Liver (tissue), 9 donors: ENCODE results near the gene ATF7. TPM values are rescaled to one million over a fixed set of nuclear protein-coding genes. Genes with fewer than 3 reads are reported as not detected.

Experiments
- DNase-seq: peaks from one replicate; pipeline ENCODE4 v3.0.0-alpha.2; 2017; ENCODE audit warnings: low spot score
- H3K27ac ChIP-seq, 2 donors: one replicate each; pipeline ENCODE4 v1.7.0; 2013; ENCODE audit warnings: inconsistent platforms in 2 of 2, low read length in 2 of 2, control low read depth in 1 of 2, low read depth in 1 of 2, mild to moderate bottlenecking in 1 of 2
- H3K27me3 ChIP-seq, 4 donors: one replicate each; pipeline versions ENCODE4 v1.6.1 to v1.7.0; 2013; ENCODE audit warnings: low read length in 3 of 4, inconsistent platforms in 1 of 4, mild to moderate bottlenecking in 1 of 4, moderate library complexity in 1 of 4; ENCODE audit not compliant: control insufficient read depth in 4 of 4, insufficient read depth in 4 of 4
- H3K36me3 ChIP-seq, 4 donors: one replicate each; pipeline versions ENCODE4 v1.6.1 to v1.7.0; 2013; ENCODE audit warnings: low read length in 3 of 4, mild to moderate bottlenecking in 3 of 4, low read depth in 1 of 4, moderate library complexity in 1 of 4; ENCODE audit not compliant: control insufficient read depth in 4 of 4, insufficient read depth in 3 of 4
- H3K4me1 ChIP-seq, 4 donors: one replicate each; pipeline versions ENCODE4 v1.6.1 to v1.7.0; 2013; ENCODE audit warnings: low read length in 3 of 4, mild to moderate bottlenecking in 3 of 4, moderate library complexity in 1 of 4; ENCODE audit not compliant: control insufficient read depth in 4 of 4, insufficient read depth in 4 of 4
- H3K4me3 ChIP-seq, 3 donors: one replicate each; pipeline versions ENCODE4 v1.6.1 to v1.7.0; 2013; ENCODE audit warnings: low read length in 3 of 3, control low read depth in 1 of 3, low read depth in 1 of 3, mild to moderate bottlenecking in 1 of 3
- H3K9ac ChIP-seq, 2 donors: one replicate each; pipeline ENCODE4 v1.7.0; 2013; ENCODE audit warnings: low read length in 2 of 2, mild to moderate bottlenecking in 2 of 2, moderate library complexity in 2 of 2, control low read depth in 1 of 2, low read depth in 1 of 2
- H3K9me3 ChIP-seq, 4 donors: one replicate each; pipeline versions ENCODE4 v1.6.1 to v1.7.0; 2013; ENCODE audit warnings: low read length in 3 of 4; ENCODE audit not compliant: control insufficient read depth in 4 of 4
- EGR1 ChIP-seq, 2 donors: IDR thresholded peaks; 2 replicates each; pipeline ENCODE4 v1.6.1; 2016 to 2018; ENCODE audit warnings: antibody characterized with exemption in 2 of 2, low read depth in 2 of 2
- FOXA1 ChIP-seq: IDR thresholded peaks from 2 replicates; pipeline ENCODE4 v1.6.1; 2016; ENCODE audit warnings: antibody characterized with exemption
- FOXA2 ChIP-seq: IDR thresholded peaks from 2 replicates; pipeline ENCODE4 v1.6.1; 2016; ENCODE audit warnings: antibody characterized with exemption
- GABPA ChIP-seq, 2 donors: IDR thresholded peaks in 1 of 2; conservative IDR thresholded peaks in 1 of 2; 2 replicates each; pipeline ENCODE4 v1.6.1; 2016; ENCODE audit warnings: antibody characterized with exemption in 2 of 2, mild to moderate bottlenecking in 1 of 2, moderate library complexity in 1 of 2
- HNF4A ChIP-seq, 2 donors: conservative IDR thresholded peaks; 2 replicates each; pipeline ENCODE4 v1.6.1; 2016; ENCODE audit warnings: antibody characterized with exemption in 2 of 2, mild to moderate bottlenecking in 2 of 2
- HNF4G ChIP-seq: IDR thresholded peaks from 2 replicates; pipeline ENCODE4 v1.6.1; 2016; ENCODE audit warnings: antibody characterized with exemption
- JUND ChIP-seq, 2 donors: IDR thresholded peaks; 2 replicates each; pipeline ENCODE4 v1.6.1; 2016; ENCODE audit warnings: antibody characterized with exemption in 2 of 2
- NR2F2 ChIP-seq: IDR thresholded peaks from 2 replicates; pipeline ENCODE4 v1.6.1; 2016; ENCODE audit warnings: antibody characterized with exemption
- RAD21 ChIP-seq, 2 donors: IDR thresholded peaks; 2 replicates each; pipeline ENCODE4 v1.6.1; 2016; ENCODE audit warnings: antibody characterized with exemption in 2 of 2, mild to moderate bottlenecking in 2 of 2
- RXRA ChIP-seq, 2 donors: IDR thresholded peaks; 2 replicates each; pipeline ENCODE4 v1.6.1; 2017 to 2018; ENCODE audit warnings: antibody characterized with exemption in 2 of 2, mild to moderate bottlenecking in 1 of 2
- SP1 ChIP-seq: IDR thresholded peaks from 2 replicates; pipeline ENCODE4 v1.6.1; 2018; ENCODE audit warnings: antibody characterized with exemption, mild to moderate bottlenecking
- TAF1 ChIP-seq: conservative IDR thresholded peaks from 2 replicates; pipeline ENCODE4 v1.6.1; 2016; ENCODE audit warnings: antibody characterized with exemption, mild to moderate bottlenecking
- YY1 ChIP-seq: IDR thresholded peaks from 2 replicates; pipeline ENCODE4 v1.6.1; 2016; ENCODE audit warnings: antibody characterized with exemption, mild to moderate bottlenecking
- WGBS: extraction: QIAGEN DNeasy Blood & Tissue Kit; methylation state at CpG from one replicate; pipeline ENCODE4 v1.1.7; 2013; 5-methylcytosine and 5-hydroxymethylcytosine counted together
- polyA plus RNA-seq, 2 donors: library from polyadenylated mRNA; stranded (reverse) in 1 of 2; unstranded in 1 of 2; fragments of 200-250 nt in 1 of 2; fragments of >200 nt in 1 of 2; fragmentation: Nextera tagmentation in 1 of 2; extraction: Ambion mirVana in 1 of 2; gene quantifications; one replicate each; pipeline versions ENCODE4 v1.2.1 to v1.2.3, GENCODE V29; 2013 to 2015
- total RNA-seq, 2 donors: library from RNA; depleted of rRNA; stranded (reverse); fragments of >200 nt; gene quantifications; one replicate each; pipeline ENCODE4 v1.2.3, GENCODE V29; 2014
- TF ChIP-seq, protein P1 (sequence below): fragments of 150-350 bp; IDR thresholded peaks from 2 replicates; pipeline ENCODE4 v1.5.1; 2017; ENCODE audit warnings: improper control_type of control experiment, low read depth, low read length; ENCODE audit not compliant: missing input control
- TF ChIP-seq, protein P2 (sequence below): IDR thresholded peaks from 2 replicates; pipeline ENCODE4 v1.6.1; 2016; ENCODE audit warnings: antibody characterized with exemption
- TF ChIP-seq, protein P3 (sequence below): IDR thresholded peaks from 2 replicates; pipeline ENCODE4 v1.6.1; 2016; ENCODE audit warnings: antibody characterized with exemption, mild to moderate bottlenecking
- TF ChIP-seq, protein P4 (sequence below): IDR thresholded peaks from 2 replicates; pipeline ENCODE4 v1.6.1; 2016; ENCODE audit warnings: antibody characterized with exemption
- donor health status: healthy.
- donor health status: healthy.
- donor health status: healthy.
- donor health status: healthy.
- donor health status: healthy.

The ATF7 gene
- total and polyA plus RNA-seq, 4 donors, result 5.3 to 14.5 (median 9.9) TPM

DNA sequence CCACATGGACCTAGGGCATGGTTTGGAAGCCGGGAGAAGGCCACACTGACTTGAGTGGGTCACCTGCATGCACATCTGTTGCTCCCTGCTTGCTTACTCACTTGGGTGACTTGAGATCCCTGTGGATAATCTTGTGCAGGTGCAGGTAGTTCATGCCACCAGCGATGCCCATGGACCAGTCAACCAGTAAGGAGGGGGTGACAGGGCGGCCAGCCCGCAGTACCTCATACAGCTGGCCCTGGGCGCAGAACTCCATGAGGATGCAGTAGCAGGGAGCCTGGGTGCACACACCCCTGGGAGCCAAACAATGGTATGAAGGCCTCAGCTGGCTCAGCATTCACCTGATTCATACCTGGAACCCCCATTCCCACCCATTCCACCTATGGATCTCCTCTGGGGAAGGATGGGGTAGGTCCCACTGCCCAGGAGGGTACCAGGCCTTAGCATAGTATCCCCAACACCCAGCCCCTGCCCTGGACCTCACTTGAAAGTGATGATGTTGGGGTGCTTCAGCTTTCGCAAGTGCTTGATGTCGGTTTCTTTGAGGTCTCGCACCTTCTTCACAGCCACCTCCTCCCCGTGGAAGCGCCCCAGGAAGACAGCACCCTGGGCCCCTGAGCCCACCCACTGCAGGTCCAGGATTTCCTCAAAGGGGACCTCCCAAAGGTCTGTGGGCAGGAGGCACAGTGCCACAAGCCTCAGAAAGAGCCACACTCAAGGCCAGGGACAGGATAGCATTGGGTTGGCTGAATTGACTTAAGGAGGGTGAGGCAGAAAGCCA is 140.0 kb downstream of the ATF7 start (continued):
- TF ChIP-seq EGR1 (IDR thresholded peaks at IDR 0.05; ENCODE audit: low read depth in 2 of 2), result no peak

DNA sequence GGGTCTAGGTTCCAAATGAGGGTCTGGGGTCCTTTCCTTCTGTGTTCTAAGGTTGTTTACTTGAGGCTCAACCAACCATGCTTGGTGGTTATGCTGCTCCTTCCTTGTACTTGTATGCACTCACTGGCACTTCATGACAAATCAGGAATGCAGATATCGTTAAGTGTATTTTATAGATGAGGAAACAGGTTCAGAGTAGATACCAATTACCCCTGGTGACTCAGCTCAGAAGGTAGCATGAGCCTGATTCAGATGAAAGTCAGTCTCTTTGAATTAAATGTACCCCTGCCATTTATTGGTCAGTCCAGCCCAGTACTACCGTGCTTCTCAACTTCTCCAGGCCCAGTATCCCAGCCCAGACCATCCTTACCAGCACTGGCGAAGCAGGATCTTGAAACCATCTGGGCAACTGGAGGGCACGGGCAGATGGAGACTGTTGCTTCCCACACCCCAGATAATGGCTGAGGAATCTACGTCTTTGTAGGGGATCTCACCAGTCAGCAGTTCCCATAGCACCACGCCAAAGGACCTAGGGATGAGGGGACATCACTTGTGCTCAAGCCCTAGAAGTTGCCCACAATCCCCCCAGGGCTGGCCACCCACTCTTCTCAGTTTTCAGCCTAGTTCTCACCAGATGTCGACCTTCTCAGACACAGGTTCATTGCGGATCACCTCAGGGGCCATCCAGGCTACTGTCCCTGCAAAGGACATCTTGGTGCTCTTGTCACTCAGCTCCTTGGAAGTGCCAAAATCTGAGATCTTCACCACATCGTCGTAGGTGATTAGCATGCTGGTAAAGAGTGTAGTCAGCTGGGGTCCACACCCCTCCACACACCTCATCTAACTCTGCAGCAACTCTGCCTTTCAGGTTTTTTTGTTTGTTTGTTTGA is 141.3 kb downstream of the ATF7 start:
- H3K9ac ChIP-seq, result no peak overlapping the region

DNA sequence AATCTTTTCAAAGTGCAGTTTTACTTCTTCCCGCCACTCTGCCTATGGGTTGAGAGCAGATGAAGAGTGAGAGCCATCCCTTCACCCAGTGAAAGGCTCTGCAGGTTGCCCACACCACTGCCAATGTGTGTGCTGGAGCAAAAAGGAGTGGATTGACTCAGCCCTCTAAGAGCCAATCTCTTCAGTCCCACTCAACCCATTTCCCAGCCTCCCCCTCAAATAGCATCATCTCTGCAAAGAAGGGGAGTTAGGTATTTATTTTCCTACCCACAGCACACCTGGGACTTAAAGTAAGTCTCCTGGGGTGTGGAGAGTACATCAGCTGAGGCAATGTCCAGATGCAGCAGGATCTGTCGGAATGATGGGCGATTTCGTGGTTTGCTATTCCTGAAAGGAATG is 142.2 kb downstream of the ATF7 start:
- Histone ChIP-seq H3K9me3 (no peaks in the 10 kb centered on the region), H3K36me3 (peaks cover 4 to 46% (median 34%) of the 10 kb centered on the region in 4 donors), H3K4me3 (no peak overlapping the region), H3K4me1 (no peaks in the 10 kb centered on the region), H3K27ac (no peak overlapping the region), H3K27me3 (no peaks in the 10 kb centered on the region), H3K9ac (no peak overlapping the region)
- DNase-seq, result no peak
- 94% methylated on average over 4 of the region's 4 CpGs for WGBS
- no peak for TF ChIP-seq SP1
- TF ChIP-seq HNF4G, result no peak
- TF ChIP-seq, protein P1, sequence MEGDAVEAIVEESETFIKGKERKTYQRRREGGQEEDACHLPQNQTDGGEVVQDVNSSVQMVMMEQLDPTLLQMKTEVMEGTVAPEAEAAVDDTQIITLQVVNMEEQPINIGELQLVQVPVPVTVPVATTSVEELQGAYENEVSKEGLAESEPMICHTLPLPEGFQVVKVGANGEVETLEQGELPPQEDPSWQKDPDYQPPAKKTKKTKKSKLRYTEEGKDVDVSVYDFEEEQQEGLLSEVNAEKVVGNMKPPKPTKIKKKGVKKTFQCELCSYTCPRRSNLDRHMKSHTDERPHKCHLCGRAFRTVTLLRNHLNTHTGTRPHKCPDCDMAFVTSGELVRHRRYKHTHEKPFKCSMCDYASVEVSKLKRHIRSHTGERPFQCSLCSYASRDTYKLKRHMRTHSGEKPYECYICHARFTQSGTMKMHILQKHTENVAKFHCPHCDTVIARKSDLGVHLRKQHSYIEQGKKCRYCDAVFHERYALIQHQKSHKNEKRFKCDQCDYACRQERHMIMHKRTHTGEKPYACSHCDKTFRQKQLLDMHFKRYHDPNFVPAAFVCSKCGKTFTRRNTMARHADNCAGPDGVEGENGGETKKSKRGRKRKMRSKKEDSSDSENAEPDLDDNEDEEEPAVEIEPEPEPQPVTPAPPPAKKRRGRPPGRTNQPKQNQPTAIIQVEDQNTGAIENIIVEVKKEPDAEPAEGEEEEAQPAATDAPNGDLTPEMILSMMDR, result no peak
- no peak for TF ChIP-seq RAD21 (IDR thresholded peaks at IDR 0.05)
- TF ChIP-seq HNF4A (conservative IDR thresholded peaks at IDR 0.05), result no peak
- TF ChIP-seq, protein P2, sequence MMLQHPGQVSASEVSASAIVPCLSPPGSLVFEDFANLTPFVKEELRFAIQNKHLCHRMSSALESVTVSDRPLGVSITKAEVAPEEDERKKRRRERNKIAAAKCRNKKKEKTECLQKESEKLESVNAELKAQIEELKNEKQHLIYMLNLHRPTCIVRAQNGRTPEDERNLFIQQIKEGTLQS, result no peak
- TF ChIP-seq EGR1 (IDR thresholded peaks at IDR 0.05; ENCODE audit: low read depth in 2 of 2), result no peak
- TF ChIP-seq NR2F2, result no peak
- TF ChIP-seq FOXA2, result no peak
- no peak for TF ChIP-seq JUND (IDR thresholded peaks at IDR 0.05)
- TF ChIP-seq, protein P3, sequence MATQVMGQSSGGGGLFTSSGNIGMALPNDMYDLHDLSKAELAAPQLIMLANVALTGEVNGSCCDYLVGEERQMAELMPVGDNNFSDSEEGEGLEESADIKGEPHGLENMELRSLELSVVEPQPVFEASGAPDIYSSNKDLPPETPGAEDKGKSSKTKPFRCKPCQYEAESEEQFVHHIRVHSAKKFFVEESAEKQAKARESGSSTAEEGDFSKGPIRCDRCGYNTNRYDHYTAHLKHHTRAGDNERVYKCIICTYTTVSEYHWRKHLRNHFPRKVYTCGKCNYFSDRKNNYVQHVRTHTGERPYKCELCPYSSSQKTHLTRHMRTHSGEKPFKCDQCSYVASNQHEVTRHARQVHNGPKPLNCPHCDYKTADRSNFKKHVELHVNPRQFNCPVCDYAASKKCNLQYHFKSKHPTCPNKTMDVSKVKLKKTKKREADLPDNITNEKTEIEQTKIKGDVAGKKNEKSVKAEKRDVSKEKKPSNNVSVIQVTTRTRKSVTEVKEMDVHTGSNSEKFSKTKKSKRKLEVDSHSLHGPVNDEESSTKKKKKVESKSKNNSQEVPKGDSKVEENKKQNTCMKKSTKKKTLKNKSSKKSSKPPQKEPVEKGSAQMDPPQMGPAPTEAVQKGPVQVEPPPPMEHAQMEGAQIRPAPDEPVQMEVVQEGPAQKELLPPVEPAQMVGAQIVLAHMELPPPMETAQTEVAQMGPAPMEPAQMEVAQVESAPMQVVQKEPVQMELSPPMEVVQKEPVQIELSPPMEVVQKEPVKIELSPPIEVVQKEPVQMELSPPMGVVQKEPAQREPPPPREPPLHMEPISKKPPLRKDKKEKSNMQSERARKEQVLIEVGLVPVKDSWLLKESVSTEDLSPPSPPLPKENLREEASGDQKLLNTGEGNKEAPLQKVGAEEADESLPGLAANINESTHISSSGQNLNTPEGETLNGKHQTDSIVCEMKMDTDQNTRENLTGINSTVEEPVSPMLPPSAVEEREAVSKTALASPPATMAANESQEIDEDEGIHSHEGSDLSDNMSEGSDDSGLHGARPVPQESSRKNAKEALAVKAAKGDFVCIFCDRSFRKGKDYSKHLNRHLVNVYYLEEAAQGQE, result no peak
- no peak for TF ChIP-seq FOXA1
- no peak for TF ChIP-seq GABPA (IDR thresholded peaks at IDR 0.05 in 1 of 2, conservative IDR thresholded peaks at IDR 0.05 in 1 of 2)
- TF ChIP-seq, protein P4, sequence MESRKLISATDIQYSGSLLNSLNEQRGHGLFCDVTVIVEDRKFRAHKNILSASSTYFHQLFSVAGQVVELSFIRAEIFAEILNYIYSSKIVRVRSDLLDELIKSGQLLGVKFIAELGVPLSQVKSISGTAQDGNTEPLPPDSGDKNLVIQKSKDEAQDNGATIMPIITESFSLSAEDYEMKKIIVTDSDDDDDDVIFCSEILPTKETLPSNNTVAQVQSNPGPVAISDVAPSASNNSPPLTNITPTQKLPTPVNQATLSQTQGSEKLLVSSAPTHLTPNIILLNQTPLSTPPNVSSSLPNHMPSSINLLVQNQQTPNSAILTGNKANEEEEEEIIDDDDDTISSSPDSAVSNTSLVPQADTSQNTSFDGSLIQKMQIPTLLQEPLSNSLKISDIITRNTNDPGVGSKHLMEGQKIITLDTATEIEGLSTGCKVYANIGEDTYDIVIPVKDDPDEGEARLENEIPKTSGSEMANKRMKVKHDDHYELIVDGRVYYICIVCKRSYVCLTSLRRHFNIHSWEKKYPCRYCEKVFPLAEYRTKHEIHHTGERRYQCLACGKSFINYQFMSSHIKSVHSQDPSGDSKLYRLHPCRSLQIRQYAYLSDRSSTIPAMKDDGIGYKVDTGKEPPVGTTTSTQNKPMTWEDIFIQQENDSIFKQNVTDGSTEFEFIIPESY, result no peak

More for the DNA sequence above, 141.3 kb downstream of the ATF7 start:
- no peaks in the 10 kb centered on the region for H3K4me1 ChIP-seq
- WGBS, result 90% methylated on average over 10 of the region's 10 CpGs
- H3K4me3 ChIP-seq, result no peak overlapping the region
- peaks cover 3 to 37% (median 25%) of the 10 kb centered on the region in 4 donors for H3K36me3 ChIP-seq
- H3K9me3 ChIP-seq, result no peaks in the 10 kb centered on the region
- TF ChIP-seq YY1 (no peak), GABPA (IDR thresholded peaks at IDR 0.05 in 1 of 2, conservative IDR thresholded peaks at IDR 0.05 in 1 of 2) (no peak), TAF1 (no peak), RXRA (IDR thresholded peaks at IDR 0.05) (no peak), RAD21 (IDR thresholded peaks at IDR 0.05) (no peak)
- TF ChIP-seq, protein P2, result no peak
- TF ChIP-seq, protein P4, result no peak
- no peak overlapping the region for H3K27ac ChIP-seq
- H3K27me3 ChIP-seq, result no peaks in the 10 kb centered on the region
- no peak for DNase-seq
